CD8-positive, alpha-beta memory T cell (primary cell): ENCODE measurements around the gene DENND4C. TPM values are rescaled to one million over a fixed set of nuclear protein-coding genes. Genes with fewer than 3 reads are reported as not detected.

Experiments used
- CTCF ChIA-PET: fragments of 350-600 bp; sonication (Branson Sonifier 250); formaldehyde crosslinking; loops from one replicate; lab custom pipeline; 2021; ENCODE audit warnings: antibody characterized with exemption; lab: Charles Lee
- POLR2A ChIA-PET: fragments of 350-600 bp; sonication (Branson Sonifier 250); formaldehyde crosslinking; loops from one replicate; lab custom pipeline; 2021; ENCODE audit warnings: antibody characterized with exemption; lab: Charles Lee
- DNase-seq, 5 donors: peaks; one replicate each; pipeline versions ENCODE4 v3.0.0 to v3.0.0-alpha.2; 2020 to 2022; ENCODE audit warnings: mixed read lengths in 1 of 5
- H3K27ac ChIP-seq: one replicate; pipeline ENCODE4 v1.7.0; 2013; ENCODE audit warnings: low read depth, mild to moderate bottlenecking, low read length, moderate library complexity
- H3K27me3 ChIP-seq: 2 replicates; pipeline ENCODE4 v1.7.0; 2013; ENCODE audit warnings: low read length, mild to moderate bottlenecking; ENCODE audit not compliant: insufficient read depth, poor library complexity, severe bottlenecking
- H3K36me3 ChIP-seq: 2 replicates; pipeline ENCODE4 v1.7.0; 2013; ENCODE audit warnings: mild to moderate bottlenecking, low read length, moderate library complexity; ENCODE audit not compliant: insufficient read depth
- H3K4me1 ChIP-seq: 2 replicates; pipeline ENCODE4 v1.7.0; 2013; ENCODE audit warnings: mild to moderate bottlenecking, low read length, moderate library complexity; ENCODE audit not compliant: insufficient read depth
- H3K4me3 ChIP-seq: 2 replicates; pipeline ENCODE4 v1.7.0; 2013; ENCODE audit warnings: mild to moderate bottlenecking, low read length
- H3K9me3 ChIP-seq: 2 replicates; pipeline ENCODE4 v1.7.0; 2013; ENCODE audit warnings: mild to moderate bottlenecking, low read length
- H3K27ac Mint-ChIP-seq, 8 donors: one replicate each; pipeline ENCODE4 v1.8.0; 2020 to 2021; ENCODE audit warnings: mixed read lengths in 8 of 8, mild to moderate bottlenecking in 6 of 8, inconsistent platforms in 3 of 8, moderate library complexity in 3 of 8
- H3K27me3 Mint-ChIP-seq, 2 donors: one replicate each; pipeline ENCODE4 v1.8.0; 2020 to 2021; ENCODE audit warnings: mixed read lengths in 2 of 2, mild to moderate bottlenecking in 1 of 2, moderate library complexity in 1 of 2
- H3K36me3 Mint-ChIP-seq, 3 donors: one replicate each; pipeline ENCODE4 v1.8.0; 2020 to 2021; ENCODE audit warnings: mixed read lengths in 3 of 3, inconsistent platforms in 1 of 3, mild to moderate bottlenecking in 1 of 3
- H3K4me1 Mint-ChIP-seq, 3 donors: one replicate each; pipeline ENCODE4 v1.8.0; 2020 to 2021; ENCODE audit warnings: mixed read lengths in 3 of 3, inconsistent platforms in 1 of 3, mild to moderate bottlenecking in 1 of 3
- H3K4me3 Mint-ChIP-seq, 7 donors: one replicate each; pipeline ENCODE4 v1.8.0; 2020 to 2021; ENCODE audit warnings: mixed read lengths in 7 of 7, mild to moderate bottlenecking in 6 of 7, moderate library complexity in 4 of 7, inconsistent platforms in 2 of 7
- H3K9me3 Mint-ChIP-seq, 5 donors: one replicate each; pipeline ENCODE4 v1.8.0; 2020 to 2022; ENCODE audit warnings: mixed read lengths in 5 of 5, mild to moderate bottlenecking in 3 of 5, moderate library complexity in 2 of 5, inconsistent platforms in 1 of 5
- polyA plus RNA-seq: library from polyadenylated mRNA; unstranded; fragments of 300-500 nt; fragmentation: Illumina TruSeq; gene quantifications from one replicate; pipeline ENCODE4 v1.2.3, GENCODE V29; 2021
- total RNA-seq, 2 experiments: library from RNA; stranded (reverse); gene quantifications; one replicate each; pipeline ENCODE4 v1.2.3, GENCODE V29; 2021

Gene DENND4C
- total and polyA plus RNA-seq, 3 experiments from 2014 or later = 19.8 to 46.6 (median 20.0) TPM

- H3K4me1 Mint-ChIP-seq = peaks cover 9 to 21% (median 18%) of the 10 kb centered on the region in 3 donors
- peak overlapping the region in 1 of 8 donors; percentile 47 for H3K27ac Mint-ChIP-seq
- no peaks in the 10 kb centered on the region for H3K9me3 ChIP-seq
- CTCF ChIA-PET = no interaction called here
- no peak overlapping the region for H3K27ac ChIP-seq
- peaks cover 20% of the 10 kb centered on the region for H3K4me1 ChIP-seq
- H3K27me3 Mint-ChIP-seq = no peaks in the 10 kb centered on the region
- no peak overlapping the region for H3K4me3 ChIP-seq
- no peaks in the 10 kb centered on the region for H3K36me3 ChIP-seq
- POLR2A ChIA-PET = no interaction called here
- H3K27me3 ChIP-seq = no peaks in the 10 kb centered on the region
- H3K9me3 Mint-ChIP-seq = peaks cover 0 to 3% (median 0%) of the 10 kb centered on the region in 5 donors
- no peak for DNase-seq
- H3K4me3 Mint-ChIP-seq = peak overlapping the region in 1 of 7 donors; percentile 70
- peaks cover 0 to 8% (median 6%) of the 10 kb centered on the region in 3 donors for H3K36me3 Mint-ChIP-seq
These were observed 175.3 kb downstream of the DENND4C start for GRCh38 chr9:19405771-19406170.

GRCh38 chr9:19408316-19408692, 177.8 kb downstream of the DENND4C start:
- Histone ChIP-seq H3K4me1 (peaks cover 20% of the 10 kb centered on the region), H3K4me3 (peak overlapping the region; percentile 85), H3K36me3 (no peaks in the 10 kb centered on the region), H3K9me3 (no peaks in the 10 kb centered on the region), H3K27ac (peak overlapping the region; percentile 46), H3K27me3 (no peaks in the 10 kb centered on the region)
- H3K27me3 Mint-ChIP-seq = no peaks in the 10 kb centered on the region
- H3K9me3 Mint-ChIP-seq = peaks cover 0 to 3% (median 0%) of the 10 kb centered on the region in 5 donors
- peaks cover 9 to 21% (median 21%) of the 10 kb centered on the region in 3 donors for H3K4me1 Mint-ChIP-seq
- H3K27ac Mint-ChIP-seq = peak overlapping the region in 5 of 8 donors; percentile 40 to 70 (median 60)
- ChIA-PET POLR2A (interaction anchor here (1.2 kb wide), 1 partner anchor 28 kb away, joined by 9 read pairs; the partner anchor contains the start of gene RPS6), CTCF (no interaction called here)
- peak overlapping the region; percentile 86 to 96 (median 93) for H3K4me3 Mint-ChIP-seq
- peaks cover 0 to 8% (median 6%) of the 10 kb centered on the region in 3 donors for H3K36me3 Mint-ChIP-seq
- DNase-seq = peak in 4 of 5 donors; percentile 2 to 51 (median 10)

- H3K4me3 ChIP-seq = peak within 1 kb of the TSS; percentile 85
- no peaks in the 10 kb centered on the region for H3K36me3 ChIP-seq
- Mint-ChIP-seq H3K4me1 (peaks cover 9 to 21% (median 21%) of the 10 kb centered on the region in 3 donors), H3K36me3 (peaks cover 0 to 6% (median 3%) of the 10 kb centered on the region in 3 donors), H3K27ac (peak within 1 kb of the TSS; percentile 40 to 98 (median 80)), H3K9me3 (no peaks in the 10 kb centered on the region), H3K4me3 (peak within 1 kb of the TSS; percentile 86 to 96 (median 93)), H3K27me3 (no peaks in the 10 kb centered on the region)
- peak; percentile 88 to 97 (median 93) for DNase-seq
- H3K4me1 ChIP-seq = peaks cover 20% of the 10 kb centered on the region
- no peaks in the 10 kb centered on the region for H3K27me3 ChIP-seq
- no peaks in the 10 kb centered on the region for H3K9me3 ChIP-seq
- ChIA-PET POLR2A (interaction anchor here (1.2 kb wide), 1 partner anchor 29 kb away, joined by 9 read pairs; the partner anchor contains the start of gene RPS6), CTCF (interaction anchor here (0.8 kb wide), 1 partner anchor 48 kb away, joined by 4 read pairs; no protein-coding TSS in a partner anchor)
- H3K27ac ChIP-seq = peak within 1 kb of the TSS; percentile 46
These were observed 178.4 kb downstream of the DENND4C start, which contains the start of gene ACER2 for GRCh38 chr9:19408693-19409400. ACER2 (plus strand) TSS chr9:19409009; CDS start chr9:19409085, 76 bp downstream.

GRCh38 chr9:19409401-19410194, 179.1 kb downstream of the DENND4C start:
- H3K4me1 Mint-ChIP-seq = peaks cover 9 to 21% (median 21%) of the 10 kb centered on the region in 3 donors
- no peaks in the 10 kb centered on the region for H3K27me3 ChIP-seq
- H3K27me3 Mint-ChIP-seq = no peaks in the 10 kb centered on the region
- DNase-seq = peak in 1 of 5 donors; percentile 11
- CTCF ChIA-PET = interaction anchor here (0.8 kb wide), 1 partner anchor 48 kb away, joined by 4 read pairs; no protein-coding TSS in a partner anchor
- H3K9me3 Mint-ChIP-seq = no peaks in the 10 kb centered on the region
- H3K4me1 ChIP-seq = peaks cover 20% of the 10 kb centered on the region
- H3K9me3 ChIP-seq = no peaks in the 10 kb centered on the region
- POLR2A ChIA-PET = interaction anchor here (1.2 kb wide), 1 partner anchor 29 kb away, joined by 9 read pairs; the partner anchor contains the start of gene RPS6
- H3K4me3 Mint-ChIP-seq = peak overlapping the region; percentile 86 to 96 (median 93)
- H3K36me3 Mint-ChIP-seq = peaks cover 0 to 6% (median 0%) of the 10 kb centered on the region in 3 donors
- H3K4me3 ChIP-seq = peak overlapping the region; percentile 85
- H3K27ac Mint-ChIP-seq = peak overlapping the region in 7 of 8 donors; percentile 46 to 98 (median 88)
- no peaks in the 10 kb centered on the region for H3K36me3 ChIP-seq
- peak overlapping the region; percentile 46 for H3K27ac ChIP-seq

- H3K4me1 ChIP-seq = peaks cover 20% of the 10 kb centered on the region
- peaks cover 0 to 6% (median 0%) of the 10 kb centered on the region in 3 donors for H3K36me3 Mint-ChIP-seq
- H3K4me1 Mint-ChIP-seq = peaks cover 9 to 21% (median 21%) of the 10 kb centered on the region in 3 donors
- no peak overlapping the region for H3K27ac ChIP-seq
- H3K9me3 ChIP-seq = no peaks in the 10 kb centered on the region
- peak overlapping the region in 2 of 8 donors; percentile 61 to 88 for H3K27ac Mint-ChIP-seq
- ChIA-PET POLR2A (no interaction called here), CTCF (no interaction called here)
- H3K36me3 ChIP-seq = no peaks in the 10 kb centered on the region
- no peaks in the 10 kb centered on the region for H3K9me3 Mint-ChIP-seq
- DNase-seq = no peak
- peak overlapping the region; percentile 85 for H3K4me3 ChIP-seq
- no peaks in the 10 kb centered on the region for H3K27me3 Mint-ChIP-seq
- no peaks in the 10 kb centered on the region for H3K27me3 ChIP-seq
- peak overlapping the region; percentile 86 to 96 (median 93) for H3K4me3 Mint-ChIP-seq
These were observed 179.7 kb downstream of the DENND4C start for GRCh38 chr9:19410195-19410503.

- POLR2A ChIA-PET = no interaction called here
- no peak overlapping the region for H3K27ac Mint-ChIP-seq
- peaks cover 0 to 6% (median 0%) of the 10 kb centered on the region in 3 donors for H3K36me3 Mint-ChIP-seq
- Histone ChIP-seq H3K27me3 (no peaks in the 10 kb centered on the region), H3K36me3 (no peaks in the 10 kb centered on the region), H3K9me3 (no peaks in the 10 kb centered on the region), H3K4me1 (peaks cover 20% of the 10 kb centered on the region), H3K4me3 (no peak overlapping the region), H3K27ac (no peak overlapping the region)
- peaks cover 9 to 21% (median 21%) of the 10 kb centered on the region in 3 donors for H3K4me1 Mint-ChIP-seq
- no peaks in the 10 kb centered on the region for H3K27me3 Mint-ChIP-seq
- no peak for DNase-seq
- H3K4me3 Mint-ChIP-seq = peak overlapping the region in 3 of 7 donors; percentile 90 to 96 (median 93)
- H3K9me3 Mint-ChIP-seq = no peaks in the 10 kb centered on the region
- CTCF ChIA-PET = no interaction called here
These were observed 180.1 kb downstream of the DENND4C start for GRCh38 chr9:19410594-19410993.

- H3K9me3 ChIP-seq = no peaks in the 10 kb centered on the region
These were observed 180.8 kb downstream of the DENND4C start for GRCh38 chr9:19411316-19411715.

More at GRCh38 chr9:19411316-19411715, 180.8 kb downstream of the DENND4C start:
- H3K27ac ChIP-seq = no peak overlapping the region
- H3K9me3 Mint-ChIP-seq = no peaks in the 10 kb centered on the region
- H3K27me3 ChIP-seq = no peaks in the 10 kb centered on the region
- no peak for DNase-seq
- peak overlapping the region in 5 of 7 donors; percentile 19 to 90 (median 32) for H3K4me3 Mint-ChIP-seq
- CTCF ChIA-PET = no interaction called here
- peak overlapping the region in 1 of 8 donors; percentile 36 for H3K27ac Mint-ChIP-seq
- H3K27me3 Mint-ChIP-seq = no peaks in the 10 kb centered on the region
- H3K4me1 ChIP-seq = peaks cover 20% of the 10 kb centered on the region
- peaks cover 0 to 6% (median 0%) of the 10 kb centered on the region in 3 donors for H3K36me3 Mint-ChIP-seq
- POLR2A ChIA-PET = no interaction called here
- H3K4me1 Mint-ChIP-seq = peaks cover 9 to 21% (median 21%) of the 10 kb centered on the region in 3 donors
- no peaks in the 10 kb centered on the region for H3K36me3 ChIP-seq
- no peak overlapping the region for H3K4me3 ChIP-seq
